H1 (cell line): ENCODE measurements around the gene NAP1L2. TPM values are rescaled to one million over a fixed set of nuclear protein-coding genes. Genes with fewer than 3 reads are reported as not detected.

Source experiments
- CTCF ChIA-PET: fragments of 300-600 bp; sonication (Branson Sonifier 250); formaldehyde crosslinking; loops from one replicate; lab custom pipeline; 2021; ENCODE audit not compliant: partially characterized antibody; lab: Charles Lee
- POLR2A ChIA-PET: fragments of 300-600 bp; sonication (Branson Sonifier 250); formaldehyde crosslinking; loops from one replicate; lab custom pipeline; 2021; ENCODE audit warnings: inconsistent platforms; ENCODE audit not compliant: partially characterized antibody; lab: Charles Lee
- DNase-seq, 2 experiments: peaks; one replicate each; pipeline versions ENCODE4 v3.0.0 to v3.0.0-alpha.2; 2010 to 2022; ENCODE audit warnings: low spot score in 2 of 2, low read depth in 1 of 2, mixed read lengths in 1 of 2
- FAIRE-seq: peaks from 2 replicates; lab custom pipeline; 2011; peaks lifted over from hg19 to GRCh38; lab: Jason Lieb, UNC
- H2AFZ ChIP-seq: 2 replicates; pipeline ENCODE4 v1.8.1; 2012; ENCODE audit warnings: low read length, inconsistent platforms
- H2AK5ac ChIP-seq: 2 replicates; pipeline ENCODE4 v1.6.1; 2013; ENCODE audit warnings: low read depth, low read length
- H2BK120ac ChIP-seq: replicated peaks from 2 replicates; pipeline ENCODE3; 2013; ENCODE audit warnings: low read depth, low read length, inconsistent platforms
- H2BK12ac ChIP-seq: 2 replicates; pipeline ENCODE4 v1.6.1; 2013; ENCODE audit warnings: low read depth, low read length
- H2BK15ac ChIP-seq: 2 replicates; pipeline ENCODE4 v1.6.1; 2013; ENCODE audit warnings: low read length
- H2BK20ac ChIP-seq: 2 replicates; pipeline ENCODE4 v1.6.1; 2013; ENCODE audit warnings: low read length
- H2BK5ac ChIP-seq: 2 replicates; pipeline ENCODE4 v1.6.1; 2013; ENCODE audit warnings: low read depth, low read length
- H3K14ac ChIP-seq: 2 replicates; pipeline ENCODE4 v1.6.1; 2013; ENCODE audit warnings: inconsistent platforms; ENCODE audit not compliant: insufficient read length
- H3K18ac ChIP-seq: 2 replicates; pipeline ENCODE4 v1.6.1; 2013; ENCODE audit warnings: low read length; ENCODE audit errors: extremely low read depth
- H3K23ac ChIP-seq: 2 replicates; pipeline ENCODE4 v1.6.1; 2013; ENCODE audit warnings: inconsistent platforms; ENCODE audit not compliant: insufficient read length
- H3K23me2 ChIP-seq: 2 replicates; pipeline ENCODE4 v1.6.1; 2013; ENCODE audit warnings: low read depth, low read length
- H3K27ac ChIP-seq: 2 replicates; pipeline ENCODE4 v1.6.1; 2011; ENCODE audit warnings: low read depth, low read length, inconsistent platforms
- H3K27me3 ChIP-seq, 4 experiments: replicated peaks in 1 of 4; 1 replicate in 1 of 4; 2 replicates in 3 of 4; pipeline versions ENCODE4 v1.6.1 to v1.8.1; 2011 to 2013; ENCODE audit warnings: low read length in 3 of 4, mild to moderate bottlenecking in 3 of 4, inconsistent platforms in 2 of 4, mixed read lengths in 2 of 4, moderate library complexity in 1 of 4; ENCODE audit not compliant: control insufficient read depth in 3 of 4, insufficient read depth in 3 of 4; ENCODE audit errors: extremely low read depth in 1 of 4
- H3K36me3 ChIP-seq, 4 experiments: 2 replicates each; pipeline versions ENCODE4 v1.6.1 to v1.8.1; 2011 to 2013; ENCODE audit warnings: mild to moderate bottlenecking in 4 of 4, low read length in 3 of 4, moderate library complexity in 2 of 4, control low read depth in 1 of 4, inconsistent platforms in 1 of 4; ENCODE audit not compliant: insufficient read depth in 4 of 4, control insufficient read depth in 2 of 4
- H3K4ac ChIP-seq: replicated peaks from 2 replicates; pipeline ENCODE3; 2013; ENCODE audit warnings: low read length, low read depth, mixed read lengths, inconsistent platforms; ENCODE audit not compliant: insufficient read length
- H3K4me1 ChIP-seq, 4 experiments: replicated peaks in 1 of 4; 1 replicate in 1 of 4; 2 replicates in 3 of 4; pipeline versions ENCODE4 v1.6.1 to v1.8.1; 2011 to 2013; ENCODE audit warnings: low read length in 3 of 4, inconsistent platforms in 2 of 4, mixed read lengths in 1 of 4; ENCODE audit not compliant: insufficient read depth in 4 of 4, control insufficient read depth in 3 of 4
- H3K4me2 ChIP-seq, 2 experiments: 2 replicates each; pipeline versions ENCODE4 v1.6.1 to v1.8.1; 2011 to 2013; ENCODE audit warnings: low read depth in 2 of 2, low read length in 2 of 2, control low read depth in 1 of 2, inconsistent platforms in 1 of 2, mild to moderate bottlenecking in 1 of 2; ENCODE audit not compliant: insufficient read depth in 1 of 2
- H3K4me3 ChIP-seq, 4 experiments: fragments of 200-600, 300-600 bp in 1 of 4; sonication (generic), shearing (Covaris generic), sonication (Bioruptor Twin) in 1 of 4; 2 replicates each; pipeline versions ENCODE4 v1.5.1 to v1.8.1; 2011 to 2016; ENCODE audit warnings: low read length in 4 of 4, low read depth in 3 of 4, control low read depth in 2 of 4, inconsistent platforms in 2 of 4, mild to moderate bottlenecking in 2 of 4, mixed read lengths in 1 of 4, moderate library complexity in 1 of 4; ENCODE audit not compliant: insufficient read depth in 2 of 4; ENCODE audit errors: extremely low read depth in 1 of 4
- H3K56ac ChIP-seq: replicated peaks from 2 replicates; pipeline ENCODE3; 2013; ENCODE audit warnings: low read depth, mild to moderate bottlenecking, mixed read lengths, low read length, inconsistent platforms; ENCODE audit not compliant: insufficient read length
- H3K79me1 ChIP-seq: 2 replicates; pipeline ENCODE4 v1.6.1; 2013; ENCODE audit warnings: low read depth, low read length, control low read depth
- H3K79me2 ChIP-seq, 2 experiments: 2 replicates each; pipeline versions ENCODE4 v1.6.1 to v1.8.1; 2012 to 2013; ENCODE audit warnings: low read length in 2 of 2, mild to moderate bottlenecking in 2 of 2, inconsistent platforms in 1 of 2; ENCODE audit not compliant: insufficient read depth in 2 of 2, control insufficient read depth in 1 of 2
- H3K9ac ChIP-seq, 4 experiments: replicated peaks in 1 of 4; 1 replicate in 1 of 4; 2 replicates in 3 of 4; pipeline versions ENCODE4 v1.6.1 to v1.8.1; 2011 to 2013; ENCODE audit warnings: low read depth in 3 of 4, low read length in 3 of 4, control low read depth in 2 of 4, mild to moderate bottlenecking in 2 of 4, moderate library complexity in 2 of 4, inconsistent platforms in 1 of 4; ENCODE audit errors: extremely low read depth in 1 of 4
- H3K9me3 ChIP-seq, 2 experiments: 2 replicates each; pipeline versions ENCODE4 v1.6.1 to v1.8.1; 2012 to 2013; ENCODE audit warnings: mild to moderate bottlenecking in 2 of 2, moderate library complexity in 2 of 2, control low read depth in 1 of 2, inconsistent platforms in 1 of 2, low read depth in 1 of 2, low read length in 1 of 2, mixed read lengths in 1 of 2; ENCODE audit not compliant: insufficient read depth in 2 of 2
- H4K20me1 ChIP-seq, 2 experiments: replicated peaks in 1 of 2; 2 replicates each; pipeline versions ENCODE3 to v1.8.1; 2011 to 2013; ENCODE audit warnings: inconsistent platforms in 2 of 2, low read length in 2 of 2, mild to moderate bottlenecking in 1 of 2; ENCODE audit not compliant: insufficient read depth in 2 of 2, control insufficient read depth in 1 of 2
- H4K5ac ChIP-seq: 2 replicates; pipeline ENCODE4 v1.6.1; 2013; ENCODE audit warnings: low read length, low read depth, mixed read lengths, inconsistent platforms; ENCODE audit not compliant: insufficient read length
- H4K8ac ChIP-seq: 2 replicates; pipeline ENCODE4 v1.8.0; 2013; ENCODE audit warnings: mild to moderate bottlenecking, moderate library complexity, low read length, inconsistent platforms; ENCODE audit not compliant: insufficient read depth; ENCODE audit errors: extremely low read depth
- H4K91ac ChIP-seq: replicated peaks from 2 replicates; pipeline ENCODE3; 2013; ENCODE audit warnings: low read length, mixed read lengths, inconsistent platforms; ENCODE audit not compliant: insufficient read length
- BACH1 ChIP-seq: IDR thresholded peaks from 2 replicates; pipeline ENCODE4 v1.6.1; 2012; ENCODE audit warnings: low read length, improper control_type of control experiment
- CBX8 ChIP-seq: fragments of 300-800, 300-1000 bp; sonication (generic); IDR thresholded peaks from 2 replicates; pipeline ENCODE4 v1.7.1; 2016; ENCODE audit warnings: low read depth, low read length, borderline replicate concordance
- CHD2 ChIP-seq: IDR thresholded peaks from 2 replicates; pipeline ENCODE4 v1.6.1; 2012; ENCODE audit warnings: low read length, improper control_type of control experiment
- CTBP2 ChIP-seq: IDR thresholded peaks from 2 replicates; pipeline ENCODE4 v1.7.0; 2011; ENCODE audit warnings: borderline replicate concordance, mild to moderate bottlenecking, moderate library complexity, mixed read lengths, low read length; ENCODE audit not compliant: insufficient read depth, insufficient read length
- EGR1 ChIP-seq: IDR thresholded peaks from 2 replicates; pipeline ENCODE4 v1.6.1; 2011; ENCODE audit warnings: low read depth, low read length, borderline replicate concordance
- GABPA ChIP-seq: IDR thresholded peaks from 2 replicates; pipeline ENCODE4 v1.6.1; 2011; ENCODE audit warnings: mild to moderate bottlenecking, low read length, moderate library complexity, borderline replicate concordance; ENCODE audit not compliant: insufficient read depth
- POU5F1 ChIP-seq: IDR thresholded peaks from 2 replicates; pipeline ENCODE4 v1.6.1; 2011; ENCODE audit warnings: low read depth, mild to moderate bottlenecking, low read length, moderate library complexity
- SAP30 ChIP-seq: fragments of 300-600 bp; sonication (generic); IDR thresholded peaks from 2 replicates; pipeline ENCODE4 v1.7.1; 2012; ENCODE audit warnings: low read length, moderate library complexity, mild to moderate bottlenecking, inconsistent platforms; ENCODE audit not compliant: insufficient read depth, insufficient replicate concordance
- SP4 ChIP-seq: IDR thresholded peaks from 2 replicates; pipeline ENCODE4 v1.6.1; 2012; ENCODE audit warnings: low read length, inconsistent platforms
- YY1 ChIP-seq: IDR thresholded peaks from 2 replicates; pipeline ENCODE4 v1.6.1; 2011; ENCODE audit warnings: low read depth, mild to moderate bottlenecking, low read length
- WGBS, 2 experiments: shearing (Covaris generic) in 1 of 2; methylation state at CpG; one replicate each; pipeline versions ENCODE4 v1.1.6 to v1.1.7; 2013 to 2015; ENCODE audit warnings: low lambda C conversion rate in 2 of 2, mixed read lengths in 2 of 2, inconsistent platforms in 1 of 2, low coverage in 1 of 2, missing lambda C conversion rate in 1 of 2; ENCODE audit not compliant: insufficient replicate concordance in 2 of 2, insufficient coverage in 1 of 2, insufficient read length in 1 of 2; ENCODE audit errors: extremely low coverage in 1 of 2, missing lambda C conversion rate in 1 of 2; 5-methylcytosine and 5-hydroxymethylcytosine counted together
- polyA plus RNA-seq, 7 experiments: library from polyadenylated mRNA; depleted of rRNA in 3 of 7; stranded (reverse) in 5 of 7; unstranded in 2 of 7; fragments of >200 nt in 5 of 7; fragments of 200-250 nt in 2 of 7; gene quantifications; 1 replicate in 5 of 7; 2 replicates in 1 of 7; 4 replicates in 1 of 7; pipeline versions ENCODE4 v1.2.1 to v1.2.3, GENCODE V29; 2011 to 2013; ENCODE audit warnings: missing spikeins in 2 of 7, mixed read lengths in 2 of 7
- total RNA-seq: library from RNA; stranded (reverse); fragmentation: NEBNext Ultra II Directional; extraction: Animal tissue kit (Norgen Biotek cat#: 25700); gene quantifications from 2 replicates; pipeline ENCODE4 v1.2.1, GENCODE V29; 2021
- TF ChIP-seq, protein P1 (sequence below): IDR thresholded peaks from 2 replicates; pipeline ENCODE4 v1.6.1; 2011; ENCODE audit warnings: low read depth, mild to moderate bottlenecking, low read length; ENCODE audit not compliant: insufficient read depth

NAP1L2 gene
- total and polyA plus RNA-seq, 2 of the 8 experiments (the other 6 are each of a cell fraction or from before 2014, with no cell fraction given) = 4.5 to 15.8 TPM

DNA sequence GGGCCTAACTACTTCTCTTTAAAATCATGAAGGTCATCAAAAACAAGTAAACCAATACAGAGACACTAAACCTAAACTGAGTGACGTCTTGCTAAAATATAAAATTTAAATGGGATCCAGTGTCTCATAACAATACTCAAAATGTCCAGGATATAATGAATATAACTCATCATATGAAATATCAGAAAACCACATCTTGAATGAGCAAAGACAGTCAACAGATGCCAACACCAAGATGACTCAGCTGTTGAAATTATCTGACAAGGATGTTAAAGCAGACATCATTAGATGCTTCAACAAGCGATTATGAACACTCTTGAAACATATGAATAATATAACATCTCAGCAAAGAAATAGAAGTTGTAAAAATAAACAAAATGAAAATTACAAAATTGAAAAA lies 8.3 kb downstream of the NAP1L2 start:
- H3K23me2 ChIP-seq = no peaks in the 10 kb centered on the region
- no peak overlapping the region for H3K27ac ChIP-seq
- no peak overlapping the region for H3K4me2 ChIP-seq
- no peaks in the 10 kb centered on the region for H3K79me1 ChIP-seq
- no peak overlapping the region for H3K23ac ChIP-seq
- H2BK20ac ChIP-seq = no peak overlapping the region
- H3K9ac ChIP-seq = no peak overlapping the region
- no peak overlapping the region for H2BK15ac ChIP-seq
- H3K14ac ChIP-seq = no peak overlapping the region
- no peaks in the 10 kb centered on the region for H4K20me1 ChIP-seq
- no peak overlapping the region for H2BK120ac ChIP-seq
- DNase-seq (no peak), FAIRE-seq (no peak)
- H3K79me2 ChIP-seq = no peaks in the 10 kb centered on the region
- no peak overlapping the region for H2AK5ac ChIP-seq
- no peak overlapping the region for H2BK5ac ChIP-seq
- no peak overlapping the region for H3K56ac ChIP-seq
- no peak overlapping the region for H4K91ac ChIP-seq
- H2AFZ ChIP-seq = no peak overlapping the region
- TF ChIP-seq CHD2 (no peak), BACH1 (no peak), SP4 (no peak), POU5F1 (no peak), GABPA (no peak), EGR1 (no peak), SAP30 (no peak), CBX8 (no peak), CTBP2 (no peak), YY1 (no peak)
- TF ChIP-seq, protein P1, sequence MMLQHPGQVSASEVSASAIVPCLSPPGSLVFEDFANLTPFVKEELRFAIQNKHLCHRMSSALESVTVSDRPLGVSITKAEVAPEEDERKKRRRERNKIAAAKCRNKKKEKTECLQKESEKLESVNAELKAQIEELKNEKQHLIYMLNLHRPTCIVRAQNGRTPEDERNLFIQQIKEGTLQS = no peak
- no peaks in the 10 kb centered on the region for H3K36me3 ChIP-seq
- ChIA-PET POLR2A (no interaction called here), CTCF (no interaction called here)
- H3K4me1 ChIP-seq = no peaks in the 10 kb centered on the region
- H3K27me3 ChIP-seq = no peaks in the 10 kb centered on the region
- 100% methylated on average over 2 of the region's 2 CpGs; no CpG with 5 or more reads in 1 of the 2 experiments for WGBS, 2 experiments
- H3K4ac ChIP-seq = no peak overlapping the region
- H3K18ac ChIP-seq = no peak overlapping the region
- H4K8ac ChIP-seq = no peak overlapping the region
- no peak overlapping the region for H4K5ac ChIP-seq
- H3K4me3 ChIP-seq = no peak overlapping the region
- H3K9me3 ChIP-seq = 0 out of 4 replicates have a peak, but pooled peaks cover 0 to 3% of the 10 kb centered on the region in 2 experiments
- no peak overlapping the region for H2BK12ac ChIP-seq
